Mucosa of stomach (tissue), 1 donor: ENCODE measurements around the gene OR4K17.
"Not testable (repeated sequence)": the region's sequence is repeated elsewhere in the genome, so short reads cannot be mapped to it uniquely, and the experiment has no call there.

Source experiments
- H3K27me3 ChIP-seq: one replicate; pipeline ENCODE4 v1.7.0; 2013; ENCODE audit warnings: mild to moderate bottlenecking, low read length; ENCODE audit not compliant: control insufficient read depth, insufficient read depth
- H3K36me3 ChIP-seq: one replicate; pipeline ENCODE4 v1.7.0; 2013; ENCODE audit warnings: low read length; ENCODE audit not compliant: control insufficient read depth, insufficient read depth
- H3K4me1 ChIP-seq: one replicate; pipeline ENCODE4 v1.7.0; 2013; ENCODE audit warnings: mild to moderate bottlenecking, low read length; ENCODE audit not compliant: control insufficient read depth, insufficient read depth
- H3K4me3 ChIP-seq: one replicate; pipeline ENCODE4 v1.7.0; 2013; ENCODE audit warnings: low read length
- H3K9ac ChIP-seq: one replicate; pipeline ENCODE4 v1.7.0; 2013; ENCODE audit warnings: mild to moderate bottlenecking, low read length, moderate library complexity
- H3K9me3 ChIP-seq: one replicate; pipeline ENCODE4 v1.7.0; 2013; ENCODE audit warnings: mild to moderate bottlenecking, low read length, moderate library complexity; ENCODE audit not compliant: control insufficient read depth
- donor health status: Pancreatic carcinoma.

Gene OR4K17

GRCh38 chr14:20169852-20170251 lies 59.3 kb downstream of the OR4K17 start:
- not testable (repeated sequence) for H3K9me3 ChIP-seq, H3K27me3 ChIP-seq, H3K4me3 ChIP-seq, H3K36me3 ChIP-seq, H3K9ac ChIP-seq, H3K4me1 ChIP-seq
